HepG2 (cell line): ENCODE data around the gene SIGMAR1. TPM values are rescaled to one million over a fixed set of nuclear protein-coding genes. Genes with fewer than 3 reads are reported as not detected.

Experiments used
- DRAP1 ChIP-seq: IDR thresholded peaks from 2 replicates; pipeline ENCODE4 v1.6.1; 2016; ENCODE audit warnings: missing genetic modification reagents, missing compliant biosample characterization
- GMEB2 ChIP-seq: IDR thresholded peaks from 2 replicates; pipeline ENCODE4 v1.6.1; 2016; ENCODE audit warnings: missing biosample characterization, missing genetic modification reagents, low read depth
- KDM1A ChIP-seq: IDR thresholded peaks from 2 replicates; pipeline ENCODE4 v1.6.1; 2016; ENCODE audit warnings: missing compliant biosample characterization
- MAZ ChIP-seq, 2 experiments: sonication (generic) in 1 of 2; formaldehyde crosslinking in 1 of 2; IDR thresholded peaks; 2 replicates each; pipeline versions ENCODE4 v1.5.0 to v1.6.1; 2012 to 2020; ENCODE audit warnings: low read depth in 2 of 2, mild to moderate bottlenecking in 2 of 2, borderline replicate concordance in 1 of 2, improper control_type of control experiment in 1 of 2, low read length in 1 of 2, missing genetic modification reagents in 1 of 2, moderate library complexity in 1 of 2
- MED8 ChIP-seq: sonication (generic); formaldehyde crosslinking; IDR thresholded peaks from 2 replicates; pipeline ENCODE4 v1.8.1; 2023; ENCODE audit warnings: mild to moderate bottlenecking, missing genetic modification reagents; ENCODE audit not compliant: insufficient replicate concordance
- MTF2 ChIP-seq: sonication (generic); formaldehyde crosslinking; IDR thresholded peaks from 2 replicates; pipeline ENCODE4 v1.5.0; 2020; ENCODE audit warnings: missing genetic modification reagents, borderline replicate concordance
- NR3C1 ChIP-seq: sonication (generic); formaldehyde crosslinking; IDR thresholded peaks from 2 replicates; pipeline ENCODE4 v1.4.0; 2020; ENCODE audit warnings: missing genetic modification reagents
- POLR2AphosphoS2 ChIP-seq: IDR thresholded peaks from 2 replicates; pipeline ENCODE4 v1.6.1; 2011; ENCODE audit warnings: low read depth, low read length, improper control_type of control experiment
- RBM22 ChIP-seq: fragments of 200-400 bp; formaldehyde crosslinking; optimal IDR thresholded peaks from 2 replicates; pipeline ENCODE3; 2017; ENCODE audit warnings: mild to moderate bottlenecking, low read length, moderate library complexity
- RNF2 ChIP-seq: fragments of 450-650 bp; conservative IDR thresholded peaks from 2 replicates; pipeline ENCODE4 v1.6.1; 2016; ENCODE audit warnings: low read depth
- SRSF4 ChIP-seq: fragments of 200-400 bp; formaldehyde crosslinking; IDR thresholded peaks from one replicate; pipeline ENCODE4 v1.6.1; 2018; ENCODE audit warnings: mild to moderate bottlenecking, low read depth, low read length, moderate library complexity; ENCODE audit not compliant: poor library complexity, severe bottlenecking
- TAF1 ChIP-seq: sonication (generic); formaldehyde crosslinking; IDR thresholded peaks from 2 replicates; pipeline ENCODE4 v1.4.0; 2020; ENCODE audit warnings: missing genetic modification reagents
- TMF1 ChIP-seq: sonication (generic); formaldehyde crosslinking; IDR thresholded peaks from 2 replicates; pipeline ENCODE4 v1.8.1; 2022; ENCODE audit warnings: low read depth, missing genetic modification reagents
- ZFP82 ChIP-seq: sonication (generic); formaldehyde crosslinking; IDR thresholded peaks from 2 replicates; pipeline ENCODE4 v1.5.1; 2020; ENCODE audit warnings: mild to moderate bottlenecking, missing genetic modification reagents, borderline replicate concordance
- ZKSCAN8 ChIP-seq: IDR thresholded peaks from 2 replicates; pipeline ENCODE4 v1.6.1; 2016; ENCODE audit warnings: borderline replicate concordance, missing genetic modification reagents, missing compliant biosample characterization
- ZNF10 ChIP-seq: sonication (generic); formaldehyde crosslinking; IDR thresholded peaks from 2 replicates; pipeline ENCODE4 v1.4.0; 2020; ENCODE audit warnings: mild to moderate bottlenecking, low read depth, missing genetic modification reagents, borderline replicate concordance
- ZNF24 ChIP-seq: fragments of 450-650 bp; IDR thresholded peaks from 2 replicates; pipeline ENCODE4 v1.6.1; 2017; ENCODE audit warnings: antibody characterized with exemption, mild to moderate bottlenecking
- ZNF276 ChIP-seq: sonication (generic); formaldehyde crosslinking; IDR thresholded peaks from 2 replicates; pipeline ENCODE4 v1.4.0; 2020; ENCODE audit warnings: mild to moderate bottlenecking, low read depth, missing genetic modification reagents
- ZNF792 ChIP-seq: IDR thresholded peaks from 2 replicates; pipeline ENCODE4 v1.6.1; 2016
- polyA plus RNA-seq, 8 experiments: library from polyadenylated mRNA; depleted of rRNA in 3 of 8; stranded (reverse) in 7 of 8; unstranded in 1 of 8; fragments of >200 nt; fragmentation: Illumina TruSeq in 4 of 8; extraction: Trizol in 4 of 8; gene quantifications; 2 replicates each; pipeline versions ENCODE4 v1.2.1 to v1.2.3, GENCODE V29; 2011 to 2016; ENCODE audit warnings: low read depth in 4 of 8, missing spikeins in 1 of 8, mixed read lengths in 1 of 8; ENCODE audit not compliant: insufficient read depth in 1 of 8
- total RNA-seq, 5 experiments: library from RNA; depleted of rRNA; stranded (reverse); fragments of >200 nt; fragmentation: Illumina TruSeq; extraction: Trizol; gene quantifications; 2 replicates each; pipeline ENCODE4 v1.2.3, GENCODE V29; 2016; ENCODE audit warnings: low read depth in 1 of 5
- TF ChIP-seq, protein P1 (sequence below): sonication (generic); formaldehyde crosslinking; IDR thresholded peaks from 2 replicates; pipeline ENCODE4 v1.5.1; 2020; ENCODE audit warnings: missing genetic modification reagents, mild to moderate bottlenecking, borderline replicate concordance
- TF ChIP-seq, protein P2 (sequence below): sonication (generic); formaldehyde crosslinking; IDR thresholded peaks from 2 replicates; pipeline ENCODE4 v1.9.0; 2021; ENCODE audit warnings: missing genetic modification reagents, borderline replicate concordance

The SIGMAR1 gene
- total and polyA plus RNA-seq, 2 of the 13 experiments (the other 11 are each of a cell fraction or from before 2014, with no cell fraction given), result 38.9 to 60.8 TPM

DNA sequence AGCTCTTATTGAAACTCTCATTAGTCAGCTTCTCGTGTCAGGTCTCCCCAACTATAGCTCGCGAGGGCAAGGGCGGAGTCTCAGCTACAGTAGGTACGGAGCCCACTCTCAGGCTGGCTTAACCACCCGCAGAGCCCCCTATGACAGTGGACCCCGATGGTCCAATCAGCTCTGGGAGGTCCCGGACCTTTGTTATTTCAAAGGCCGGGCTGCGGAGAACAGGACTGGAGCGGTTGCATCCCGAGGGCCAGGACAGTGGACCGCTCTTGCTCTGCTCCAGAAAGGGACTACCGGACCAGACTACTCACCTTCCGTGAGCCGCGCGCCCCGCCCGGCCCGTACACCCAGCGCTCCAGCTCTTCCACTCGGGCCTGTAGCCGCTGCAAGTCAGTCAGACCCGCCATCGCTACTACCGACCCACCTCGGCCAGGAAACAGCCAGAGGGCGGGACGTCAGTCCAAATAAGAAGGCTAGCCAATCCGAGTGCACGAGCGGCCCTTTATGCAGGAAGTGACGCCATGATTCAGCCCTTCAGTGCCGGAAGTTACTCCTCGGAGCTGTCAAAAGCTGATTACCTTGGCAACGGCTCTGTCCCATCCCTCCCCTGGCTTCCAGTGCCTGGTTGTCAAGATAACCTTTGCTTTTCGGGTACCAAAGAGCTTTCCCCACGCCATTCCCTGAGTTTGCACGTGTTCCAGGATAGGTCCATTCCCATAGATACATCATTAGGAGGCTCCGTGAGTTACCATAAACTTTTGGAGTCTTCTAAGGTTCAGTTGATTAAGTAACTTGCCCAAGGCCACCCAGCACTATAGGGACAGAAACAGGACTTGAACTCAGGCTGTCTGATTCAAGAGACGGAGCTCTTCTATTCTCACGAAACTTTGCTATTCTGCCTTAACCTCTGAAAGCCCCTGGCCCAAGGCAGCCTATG is 17.3 kb downstream of the SIGMAR1 start, which contains the start of gene DCTN3 (continued):
- TF ChIP-seq ZNF276 (CRISPR knock-in tag) (no peak), ZNF24 (no peak), ZNF792 (CRISPR knock-in tag) (no peak), TAF1 (CRISPR knock-in tag) (peak; percentile 52; the same call in 1 of the 2 replicates), MAZ (IDR thresholded peaks at IDR 0.05; ENCODE audit: borderline replicate concordance, low read depth, low read length) (no peak), MAZ (CRISPR knock-in tag; IDR thresholded peaks at IDR 0.05; ENCODE audit: low read depth) (no peak; the same call in 1 of the 2 replicates), NR3C1 (CRISPR knock-in tag) (no peak), MED8 (CRISPR knock-in tag) (no peak), SRSF4 (no peak), ZKSCAN8 (CRISPR knock-in tag) (no peak), ZNF10 (no peak), ZFP82 (CRISPR knock-in tag) (no peak), POLR2AphosphoS2 (no peak), DRAP1 (CRISPR knock-in tag) (no peak), GMEB2 (CRISPR knock-in tag) (no peak), RBM22 (no peak), MTF2 (CRISPR knock-in tag) (no peak), RNF2 (no peak), TMF1 (CRISPR knock-in tag) (no peak), KDM1A (CRISPR knock-in tag) (no peak)
- TF ChIP-seq, protein P1, sequence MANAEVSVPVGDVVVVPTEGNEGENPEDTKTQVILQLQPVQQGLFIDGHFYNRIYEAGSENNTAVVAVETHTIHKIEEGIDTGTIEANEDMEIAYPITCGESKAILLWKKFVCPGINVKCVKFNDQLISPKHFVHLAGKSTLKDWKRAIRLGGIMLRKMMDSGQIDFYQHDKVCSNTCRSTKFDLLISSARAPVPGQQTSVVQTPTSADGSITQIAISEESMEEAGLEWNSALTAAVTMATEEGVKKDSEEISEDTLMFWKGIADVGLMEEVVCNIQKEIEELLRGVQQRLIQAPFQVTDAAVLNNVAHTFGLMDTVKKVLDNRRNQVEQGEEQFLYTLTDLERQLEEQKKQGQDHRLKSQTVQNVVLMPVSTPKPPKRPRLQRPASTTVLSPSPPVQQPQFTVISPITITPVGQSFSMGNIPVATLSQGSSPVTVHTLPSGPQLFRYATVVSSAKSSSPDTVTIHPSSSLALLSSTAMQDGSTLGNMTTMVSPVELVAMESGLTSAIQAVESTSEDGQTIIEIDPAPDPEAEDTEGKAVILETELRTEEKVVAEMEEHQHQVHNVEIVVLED (CRISPR knock-in tag), result no peak
- TF ChIP-seq, protein P2, sequence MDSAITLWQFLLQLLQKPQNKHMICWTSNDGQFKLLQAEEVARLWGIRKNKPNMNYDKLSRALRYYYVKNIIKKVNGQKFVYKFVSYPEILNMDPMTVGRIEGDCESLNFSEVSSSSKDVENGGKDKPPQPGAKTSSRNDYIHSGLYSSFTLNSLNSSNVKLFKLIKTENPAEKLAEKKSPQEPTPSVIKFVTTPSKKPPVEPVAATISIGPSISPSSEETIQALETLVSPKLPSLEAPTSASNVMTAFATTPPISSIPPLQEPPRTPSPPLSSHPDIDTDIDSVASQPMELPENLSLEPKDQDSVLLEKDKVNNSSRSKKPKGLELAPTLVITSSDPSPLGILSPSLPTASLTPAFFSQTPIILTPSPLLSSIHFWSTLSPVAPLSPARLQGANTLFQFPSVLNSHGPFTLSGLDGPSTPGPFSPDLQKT (CRISPR knock-in tag), result no peak
